Left lung (tissue), 10 donors: ENCODE measurements around the gene CYP19A1. TPM values are rescaled to one million over a fixed set of nuclear protein-coding genes. Genes with fewer than 3 reads are reported as not detected.
A peak's percentile ranks its signal among the peaks of the same experiment; 100 is the strongest.
"Not testable (repeated sequence)": the region's sequence is repeated elsewhere in the genome, so short reads cannot be mapped to it uniquely, and the experiment has no call there.

ENCODE experiments used
- ATAC-seq: fragments of 200-7000 bp; cut with Tn5 transposase; one replicate; pipeline ENCODE4 v1.9.1; 2020; ENCODE audit warnings: moderate library complexity
- DNase-seq, 4 donors: peaks; one replicate each; pipeline ENCODE4 v3.0.0-alpha.2; 2013 to 2020
- H3K27ac ChIP-seq, 2 donors: fragments of 200-600 bp; sonication (generic) in 1 of 2; one replicate each; pipeline versions ENCODE4 v1.5.0 to v1.8.0; 2020 to 2021
- H3K27me3 ChIP-seq, 2 donors: fragments of 200-600 bp; sonication (generic) in 1 of 2; one replicate each; pipeline versions ENCODE4 v1.5.0 to v1.8.0; 2020 to 2021
- H3K36me3 ChIP-seq, 2 donors: fragments of 200-600 bp; sonication (generic) in 1 of 2; one replicate each; pipeline versions ENCODE4 v1.5.0 to v1.8.0; 2020 to 2021
- H3K4me1 ChIP-seq, 2 donors: fragments of 200-600 bp; one replicate each; pipeline ENCODE4 v1.8.0; 2021
- H3K4me3 ChIP-seq, 2 donors: fragments of 200-600 bp; sonication (generic) in 1 of 2; one replicate each; pipeline versions ENCODE4 v1.5.0 to v1.8.0; 2020 to 2021; ENCODE audit warnings: mild to moderate bottlenecking in 1 of 2
- H3K9me3 ChIP-seq, 2 donors: fragments of 200-600 bp; sonication (generic) in 1 of 2; one replicate each; pipeline versions ENCODE4 v1.5.0 to v1.8.0; 2020 to 2021
- intact Hi-C, 2 donors: fragments of 100-400 bp; cut with DNase I; formaldehyde crosslinking; loops; one replicate each; pipeline versions ENCODE4 v1.11.2 to v1.14.2; 2022
- polyA plus RNA-seq, 6 donors: library from polyadenylated mRNA; unstranded; fragments of 120-200 nt; gene quantifications; one replicate each; pipeline ENCODE4 v1.2.1, GENCODE V29; 2013; ENCODE audit not compliant: insufficient read length in 6 of 6
- total RNA-seq, 2 donors: library from RNA; stranded (reverse); fragmentation: NEBNext Ultra II Directional; extraction: Animal tissue kit (Norgen Biotek cat#: 25700); gene quantifications; one replicate each; pipeline ENCODE4 v1.2.1, GENCODE V29; 2021
- TF ChIP-seq, protein P1 (sequence below), 2 donors: fragments of 200-600 bp; sonication (generic) in 1 of 2; IDR thresholded peaks; one replicate each; pipeline versions ENCODE4 v1.5.0 to v1.8.0; 2021; ENCODE audit warnings: antibody characterized with exemption in 2 of 2
- donor health status: DM: no; HTN: yes; CAD: no.
- donor health status: DM: no; HTN: no; CAD: no.

CYP19A1 gene
- total and polyA plus RNA-seq, 8 donors, result 0.13 to 7.1 (median 0.47) TPM; not detected in 2

- H3K27me3 ChIP-seq, result peaks cover 0 to 12% of the 10 kb centered on the region in 2 donors
- no peak for ATAC-seq
These were observed 147.8 kb downstream of the CYP19A1 start for GRCh38 chr15:51190424-51191068.

GRCh38 chr15:51189669-51190385, 148.6 kb downstream of the CYP19A1 start:
- no peaks in the 10 kb centered on the region for H3K36me3 ChIP-seq
- H3K27ac ChIP-seq, result peak overlapping the region in 1 of 2 donors; percentile 61
- H3K4me1 ChIP-seq, result peaks cover 0 to 62% of the 10 kb centered on the region in 2 donors
- DNase-seq (no peak), ATAC-seq (no peak)
- no peak overlapping the region for H3K4me3 ChIP-seq
- TF ChIP-seq, protein P1, sequence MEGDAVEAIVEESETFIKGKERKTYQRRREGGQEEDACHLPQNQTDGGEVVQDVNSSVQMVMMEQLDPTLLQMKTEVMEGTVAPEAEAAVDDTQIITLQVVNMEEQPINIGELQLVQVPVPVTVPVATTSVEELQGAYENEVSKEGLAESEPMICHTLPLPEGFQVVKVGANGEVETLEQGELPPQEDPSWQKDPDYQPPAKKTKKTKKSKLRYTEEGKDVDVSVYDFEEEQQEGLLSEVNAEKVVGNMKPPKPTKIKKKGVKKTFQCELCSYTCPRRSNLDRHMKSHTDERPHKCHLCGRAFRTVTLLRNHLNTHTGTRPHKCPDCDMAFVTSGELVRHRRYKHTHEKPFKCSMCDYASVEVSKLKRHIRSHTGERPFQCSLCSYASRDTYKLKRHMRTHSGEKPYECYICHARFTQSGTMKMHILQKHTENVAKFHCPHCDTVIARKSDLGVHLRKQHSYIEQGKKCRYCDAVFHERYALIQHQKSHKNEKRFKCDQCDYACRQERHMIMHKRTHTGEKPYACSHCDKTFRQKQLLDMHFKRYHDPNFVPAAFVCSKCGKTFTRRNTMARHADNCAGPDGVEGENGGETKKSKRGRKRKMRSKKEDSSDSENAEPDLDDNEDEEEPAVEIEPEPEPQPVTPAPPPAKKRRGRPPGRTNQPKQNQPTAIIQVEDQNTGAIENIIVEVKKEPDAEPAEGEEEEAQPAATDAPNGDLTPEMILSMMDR (IDR thresholded peaks at IDR 0.05), result no peak
- intact Hi-C loops, result no loop called here
- peaks cover 0 to 12% of the 10 kb centered on the region in 2 donors for H3K27me3 ChIP-seq
- H3K9me3 ChIP-seq, result no peaks in the 10 kb centered on the region

More at GRCh38 chr15:51190424-51191068, 147.8 kb downstream of the CYP19A1 start:
- Histone ChIP-seq H3K4me1 (peaks cover 0 to 56% of the 10 kb centered on the region in 2 donors), H3K36me3 (no peaks in the 10 kb centered on the region), H3K27ac (peak overlapping the region in 1 of 2 donors; percentile 61), H3K9me3 (no peaks in the 10 kb centered on the region), H3K4me3 (no peak overlapping the region)
- TF ChIP-seq, protein P1 (IDR thresholded peaks at IDR 0.05), result no peak
- DNase-seq, result no peak
- intact Hi-C loops, result no loop called here

- H3K4me3 ChIP-seq, H3K9me3 ChIP-seq, ATAC-seq, DNase-seq, intact Hi-C loops, H3K36me3 ChIP-seq: not testable (repeated sequence)
- Histone ChIP-seq H3K27me3 (peaks cover 0 to 12% of the 10 kb centered on the region in 2 donors), H3K27ac (peak overlapping the region in 1 of 2 donors; percentile 61), H3K4me1 (peaks cover 0 to 68% of the 10 kb centered on the region in 2 donors)
These were observed 149.6 kb downstream of the CYP19A1 start for GRCh38 chr15:51188791-51189190.

DNA sequence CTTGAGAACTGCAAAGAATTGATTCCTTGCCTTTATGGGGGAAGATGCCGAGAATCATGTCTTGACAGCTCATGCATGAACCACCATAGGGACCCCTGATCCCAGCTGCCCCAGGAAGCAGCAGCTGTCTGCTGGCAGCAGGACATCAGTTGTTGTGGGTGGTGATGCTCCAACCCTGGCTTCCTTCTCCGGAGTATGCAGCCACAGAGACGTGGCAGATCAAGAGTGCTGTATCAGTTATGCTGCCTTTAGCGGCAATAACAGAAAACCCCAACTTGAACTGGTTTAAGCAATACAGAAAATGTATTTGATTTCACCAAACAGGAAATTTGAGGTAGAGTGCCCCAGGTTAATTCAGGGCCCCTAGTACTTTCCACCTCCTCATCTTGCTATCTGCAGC, 151.5 kb downstream of the CYP19A1 start:
- ATAC-seq, result no peak
- no peaks in the 10 kb centered on the region for H3K27me3 ChIP-seq
- DNase-seq, result no peak
- intact Hi-C loops, result no loop called here
- TF ChIP-seq, protein P1 (IDR thresholded peaks at IDR 0.05), result no peak
- peaks cover 0 to 55% of the 10 kb centered on the region in 2 donors for H3K4me1 ChIP-seq
- H3K27ac ChIP-seq, result peak overlapping the region in 1 of 2 donors; percentile 69
- H3K4me3 ChIP-seq, result no peak overlapping the region
- no peaks in the 10 kb centered on the region for H3K36me3 ChIP-seq
- H3K9me3 ChIP-seq, result no peaks in the 10 kb centered on the region

DNA sequence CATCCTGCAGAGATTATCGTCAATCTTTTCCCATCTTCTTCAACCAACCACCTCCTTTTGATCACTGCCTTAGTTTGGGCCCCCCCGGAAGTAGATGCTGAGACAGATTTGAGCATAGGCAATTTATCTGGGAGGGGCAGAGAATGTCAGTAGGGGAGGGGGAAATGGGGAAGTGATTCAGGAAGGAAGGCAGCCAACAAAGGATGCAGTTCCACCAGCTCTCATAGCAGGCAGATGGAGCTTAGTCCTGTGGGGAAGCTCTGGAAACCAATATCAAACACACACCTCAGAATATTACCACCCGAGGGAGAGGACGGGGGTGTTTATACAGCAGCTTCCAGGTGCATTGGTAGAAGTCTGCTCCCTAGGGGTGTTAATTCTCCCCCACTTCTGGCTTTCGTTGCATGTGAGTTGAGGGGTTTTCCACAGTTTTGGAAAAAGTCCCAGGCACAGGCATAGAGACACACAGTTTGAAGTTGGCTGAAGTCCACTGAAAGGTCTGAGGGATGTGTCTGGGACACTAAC, 152.2 kb downstream of the CYP19A1 start:
- intact Hi-C loops, result no loop called here
- Histone ChIP-seq H3K36me3 (no peaks in the 10 kb centered on the region), H3K4me1 (peaks cover 0 to 50% of the 10 kb centered on the region in 2 donors), H3K4me3 (no peak overlapping the region), H3K27me3 (no peaks in the 10 kb centered on the region), H3K27ac (peak overlapping the region in 1 of 2 donors; percentile 69), H3K9me3 (no peaks in the 10 kb centered on the region)
- ATAC-seq (no peak), DNase-seq (no peak)
- TF ChIP-seq, protein P1 (IDR thresholded peaks at IDR 0.05), result no peak
